HG03025 (cell line): Measurements from ENCODE around the gene SHROOM3.

Source experiments
- ATAC-seq: cut with Tn5 transposase; IDR thresholded peaks from one replicate; pipeline ENCODE4 v1.9.1; 2021; ENCODE audit warnings: mild to moderate bottlenecking, moderate library complexity; ENCODE audit not compliant: unreplicated experiment, low FRiP score

Gene SHROOM3

DNA sequence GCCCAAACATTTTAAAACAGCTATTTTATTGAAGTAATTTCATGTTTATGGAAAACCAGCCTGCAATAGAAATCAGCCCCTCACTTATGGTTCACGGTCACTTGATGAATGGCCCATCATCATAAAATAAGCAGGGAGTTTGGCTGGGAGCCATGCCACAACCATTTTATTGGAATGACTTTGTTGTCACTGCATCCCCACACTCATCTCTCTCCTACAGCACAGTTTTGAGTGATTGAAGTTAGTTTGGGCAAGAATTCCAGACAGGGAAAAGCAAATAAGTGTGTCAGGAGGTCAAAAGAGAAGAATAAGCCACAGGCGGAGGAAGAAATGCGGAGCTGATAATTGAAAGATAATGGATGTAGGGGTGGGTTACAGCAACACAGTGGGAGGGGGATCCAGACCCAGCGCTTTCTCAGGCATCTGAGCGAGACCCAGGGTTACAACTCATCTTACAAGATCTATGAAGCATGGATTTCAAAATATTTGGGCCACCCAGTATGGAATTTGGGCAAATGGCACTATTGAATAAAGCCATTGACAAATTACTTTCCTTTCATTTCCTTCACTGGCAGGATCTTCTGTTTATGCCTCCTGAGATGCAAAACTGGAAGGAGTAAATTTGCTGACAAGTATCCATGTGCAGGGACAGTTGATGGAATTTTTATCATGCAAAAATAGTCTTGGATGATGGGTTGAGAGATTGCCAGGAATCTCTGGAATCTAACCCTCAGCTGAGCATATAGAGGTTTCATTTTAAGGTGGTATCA, 100.8 kb downstream of the SHROOM3 start:
- no peak for ATAC-seq

DNA sequence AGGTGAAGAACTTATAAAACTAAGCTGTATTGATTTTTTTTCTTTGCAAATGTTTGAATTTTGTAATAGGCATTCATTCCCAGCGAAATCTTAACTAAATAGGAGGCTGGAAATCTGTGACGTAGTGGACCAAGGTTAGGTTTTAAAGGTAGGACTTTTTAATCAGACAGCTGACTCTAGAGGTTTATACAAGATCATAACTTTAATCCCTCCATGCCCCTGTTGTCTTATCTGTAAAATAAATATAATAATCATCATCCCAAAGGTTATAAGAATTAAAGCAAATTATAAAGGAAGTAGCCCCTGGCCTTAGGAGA, 101.3 kb downstream of the SHROOM3 start:
- ATAC-seq, result no peak

DNA sequence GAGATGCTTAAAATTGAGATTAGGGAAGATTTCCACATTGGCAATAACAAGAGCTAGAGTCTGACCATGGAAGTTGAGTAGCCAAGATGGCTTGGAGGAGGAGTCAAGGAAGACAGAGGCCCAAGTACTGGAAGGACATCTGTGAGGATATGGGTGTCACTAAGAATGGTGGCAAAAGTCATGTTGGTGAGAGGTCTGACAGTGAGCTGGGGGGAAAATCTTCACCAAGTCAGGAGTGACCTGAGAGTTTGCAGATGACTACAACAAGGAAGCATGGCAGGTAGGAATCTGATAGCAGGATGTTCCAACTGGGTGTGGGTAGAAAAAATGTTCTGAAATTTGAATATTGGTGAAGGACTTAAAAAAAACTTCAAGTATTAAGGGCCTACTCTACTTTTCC, 103.3 kb downstream of the SHROOM3 start:
- no peak for ATAC-seq

DNA sequence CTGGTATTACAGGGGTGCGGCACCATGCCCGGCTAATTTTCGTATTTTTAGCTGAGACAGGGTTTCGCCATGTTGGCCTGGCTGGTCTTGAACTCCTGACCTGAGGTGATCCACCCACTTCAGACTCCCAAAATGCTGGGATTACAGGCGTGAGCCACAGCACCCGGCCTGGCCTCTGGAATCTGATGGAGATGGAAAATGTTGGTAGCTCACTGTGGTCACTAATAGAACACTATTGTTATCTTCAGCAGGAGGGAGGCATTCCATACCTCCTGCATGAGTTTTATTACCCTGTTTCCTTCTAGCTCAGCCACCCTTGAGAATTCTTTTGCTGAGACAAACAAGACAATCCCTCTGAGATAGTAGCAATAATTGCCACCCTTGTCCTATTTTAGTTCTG, 105.0 kb downstream of the SHROOM3 start:
- ATAC-seq, result no peak

DNA sequence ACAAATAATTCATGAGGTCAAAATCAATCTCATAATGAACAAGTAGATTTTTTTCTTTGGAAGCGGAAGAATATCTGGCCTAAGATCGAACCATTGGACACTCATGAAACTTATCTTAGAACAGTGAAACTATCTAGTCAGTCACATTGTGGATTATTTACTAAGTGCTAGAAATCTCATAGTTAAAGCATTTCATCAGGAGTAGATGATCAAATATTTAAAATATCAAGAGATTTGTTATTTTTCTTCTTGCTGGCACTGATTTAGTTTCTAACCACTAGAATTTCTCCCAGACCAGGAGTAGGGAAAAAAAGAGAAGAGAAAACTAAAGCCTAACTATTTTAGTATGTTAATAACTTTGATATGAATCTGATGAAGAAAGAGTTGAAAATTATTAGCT, 105.5 kb downstream of the SHROOM3 start:
- no peak for ATAC-seq

DNA sequence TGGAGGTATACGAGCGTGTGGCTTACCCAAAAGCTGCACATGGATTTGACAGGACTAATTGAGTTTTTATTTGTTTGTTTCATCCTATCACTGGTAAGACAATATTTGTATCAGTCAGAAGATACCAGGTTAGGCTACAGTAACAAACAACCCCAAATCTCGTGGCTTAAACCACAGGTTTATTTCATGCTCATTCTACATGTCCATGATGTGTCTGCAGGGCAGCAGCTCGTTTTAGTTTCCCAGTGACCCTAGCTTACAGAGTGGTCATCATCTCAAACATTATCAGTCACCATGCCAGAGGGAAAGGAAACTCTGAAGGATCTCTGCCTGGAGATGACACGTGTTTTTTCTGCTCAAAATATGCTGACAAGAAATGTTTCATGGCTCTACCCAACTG, 108.3 kb downstream of the SHROOM3 start:
- ATAC-seq, result no peak

DNA sequence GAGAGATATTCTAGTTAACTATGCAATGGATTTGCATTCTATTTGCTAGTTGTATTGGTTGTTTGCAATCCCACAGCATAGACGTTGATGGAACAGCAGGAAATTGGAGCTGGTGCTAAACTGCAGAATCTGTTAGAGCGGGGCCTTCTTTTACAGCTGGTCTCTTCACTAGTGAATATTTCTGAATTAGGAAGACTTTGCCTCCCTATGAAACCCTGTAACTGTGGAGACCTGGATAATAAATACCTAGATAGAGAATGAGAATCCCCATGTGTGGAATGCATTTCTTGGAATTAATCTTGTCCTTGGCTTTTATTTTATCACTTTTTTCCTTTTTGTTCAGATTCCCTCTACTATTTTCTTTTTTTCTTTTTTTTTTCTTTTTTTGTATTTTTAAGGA, 109.7 kb downstream of the SHROOM3 start:
- no peak for ATAC-seq

DNA sequence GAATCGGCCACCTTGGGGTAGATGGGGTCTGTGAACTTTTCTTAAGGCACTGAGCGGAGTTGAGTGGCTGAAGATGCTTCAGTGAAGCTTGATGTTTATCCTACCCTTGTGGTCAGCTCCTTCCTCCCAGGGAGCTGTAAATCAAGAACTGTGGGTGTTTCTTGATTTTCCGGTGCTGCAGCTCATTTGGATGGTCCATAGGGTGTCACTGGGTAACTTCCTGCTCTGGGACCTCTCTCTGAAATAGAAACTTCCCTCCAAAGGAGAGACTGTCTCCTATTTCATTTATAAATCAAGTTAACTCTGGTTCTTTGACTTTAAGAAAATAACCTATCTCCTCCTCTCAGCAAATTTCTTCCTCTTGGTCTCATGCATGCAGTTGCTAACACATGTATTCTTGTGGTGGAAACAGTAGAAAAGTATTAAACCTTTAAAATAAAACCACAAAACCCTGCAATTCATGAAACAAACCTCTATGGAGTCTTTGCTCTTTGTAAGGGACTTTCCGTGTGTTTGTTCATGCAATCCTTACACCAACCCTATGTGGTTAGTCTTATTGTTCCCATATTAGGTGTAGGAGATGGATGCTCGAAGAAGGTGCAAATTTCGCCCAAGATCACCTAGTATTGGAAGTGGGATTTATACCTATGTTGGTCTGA, 110.3 kb downstream of the SHROOM3 start:
- ATAC-seq, result no peak

DNA sequence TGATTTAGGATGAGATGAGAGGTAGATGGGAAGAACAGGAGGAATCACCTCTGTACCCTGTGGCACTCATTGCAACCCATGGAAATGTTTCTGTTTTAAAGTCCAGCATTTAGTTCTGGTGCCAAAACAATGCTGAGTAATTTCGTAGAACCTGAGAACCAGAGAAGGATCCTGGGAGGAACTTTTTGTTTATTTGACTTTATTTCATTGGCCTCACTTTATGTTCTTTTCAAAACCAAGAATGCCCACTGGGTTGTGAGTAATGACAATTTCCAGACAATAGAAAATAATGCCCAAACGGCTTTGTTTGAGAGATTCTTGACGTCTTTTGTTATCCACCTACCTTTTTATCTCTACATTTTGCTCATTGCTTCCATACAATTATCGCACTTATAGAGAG, 111.3 kb downstream of the SHROOM3 start:
- no peak for ATAC-seq

DNA sequence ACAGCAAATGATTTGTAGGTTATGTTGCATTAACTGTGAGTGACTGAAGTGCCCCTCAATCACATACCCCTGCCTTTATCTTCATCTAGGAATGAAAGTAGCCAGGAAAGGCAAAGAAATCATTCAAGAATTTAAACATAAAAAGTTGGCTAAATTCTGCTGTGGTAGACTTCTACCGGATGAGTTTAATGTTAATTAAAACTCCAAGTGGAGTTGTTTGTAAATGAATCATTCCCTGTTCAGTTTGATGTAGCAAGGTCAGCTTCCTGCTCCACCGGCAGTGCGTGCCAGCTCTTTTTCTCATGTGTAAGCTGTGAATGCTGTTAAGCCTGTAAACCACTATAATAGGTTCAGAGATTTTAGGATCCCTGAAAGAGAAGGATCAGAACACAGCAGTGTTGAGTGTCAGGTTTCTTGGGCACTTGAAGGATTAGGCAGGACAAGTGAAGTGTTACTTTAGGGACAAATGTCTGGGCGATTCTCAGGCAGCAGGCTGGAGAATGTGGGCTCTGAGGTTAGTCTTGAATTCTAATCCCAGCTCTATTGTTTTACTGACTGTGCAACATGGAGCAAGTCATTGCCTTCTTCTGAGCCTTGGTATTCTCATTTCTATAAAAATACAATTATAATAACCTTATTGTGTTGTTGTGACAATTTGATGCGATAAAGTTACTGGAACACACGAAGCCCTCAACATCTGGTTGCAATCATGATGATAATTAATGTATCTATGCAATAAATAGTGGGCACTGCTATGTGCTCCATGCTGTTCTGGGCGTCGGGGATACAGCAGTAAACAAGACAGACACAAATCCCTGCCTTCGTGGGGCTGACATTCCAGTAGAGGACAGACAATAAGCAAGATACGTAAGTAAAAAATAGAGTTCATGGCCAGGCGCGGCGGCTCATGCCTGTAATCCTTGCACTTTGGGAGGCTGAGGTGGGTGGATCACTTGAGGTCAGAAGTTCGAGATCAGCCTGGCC, 112.0 kb downstream of the SHROOM3 start:
- no peak for ATAC-seq

DNA sequence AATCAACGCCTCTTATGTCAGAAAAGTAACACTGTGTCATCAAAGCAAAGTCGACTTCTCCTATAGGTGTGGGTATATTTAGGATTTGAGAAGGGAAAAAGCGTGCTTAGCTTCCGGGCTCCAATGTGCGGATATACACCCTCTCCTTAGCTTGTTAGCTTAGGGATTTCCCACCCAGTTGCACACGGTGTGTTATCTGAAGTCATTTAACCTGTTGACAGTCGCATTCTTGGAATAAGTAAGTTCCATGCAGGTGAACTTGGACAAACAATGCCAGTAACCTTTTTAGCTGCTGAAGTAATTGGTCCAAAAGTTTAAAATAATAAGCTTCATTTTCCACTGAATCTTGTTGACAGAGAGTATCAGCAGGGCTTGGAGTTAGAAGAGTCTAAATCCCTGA, 113.7 kb downstream of the SHROOM3 start:
- ATAC-seq, result no peak

DNA sequence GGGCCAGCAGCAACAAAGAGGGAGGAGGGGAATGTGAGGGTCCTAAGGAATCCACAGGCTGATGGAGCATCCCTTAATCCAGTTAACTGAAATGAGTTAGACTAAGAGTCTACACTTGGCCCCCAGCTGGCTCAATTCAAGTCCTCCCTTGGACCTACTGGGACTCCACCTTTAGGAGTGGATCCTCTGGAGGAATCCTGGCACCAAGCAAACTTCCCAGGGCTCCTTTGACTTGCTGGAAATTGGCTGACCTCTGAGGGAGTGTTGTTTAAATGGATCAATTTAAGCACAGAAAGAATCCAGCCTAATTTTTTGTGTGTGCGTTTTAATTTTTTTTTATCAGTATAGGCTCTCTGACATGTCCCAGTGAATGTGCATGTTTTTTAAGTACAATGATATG, 114.7 kb downstream of the SHROOM3 start:
- ATAC-seq, result no peak

DNA sequence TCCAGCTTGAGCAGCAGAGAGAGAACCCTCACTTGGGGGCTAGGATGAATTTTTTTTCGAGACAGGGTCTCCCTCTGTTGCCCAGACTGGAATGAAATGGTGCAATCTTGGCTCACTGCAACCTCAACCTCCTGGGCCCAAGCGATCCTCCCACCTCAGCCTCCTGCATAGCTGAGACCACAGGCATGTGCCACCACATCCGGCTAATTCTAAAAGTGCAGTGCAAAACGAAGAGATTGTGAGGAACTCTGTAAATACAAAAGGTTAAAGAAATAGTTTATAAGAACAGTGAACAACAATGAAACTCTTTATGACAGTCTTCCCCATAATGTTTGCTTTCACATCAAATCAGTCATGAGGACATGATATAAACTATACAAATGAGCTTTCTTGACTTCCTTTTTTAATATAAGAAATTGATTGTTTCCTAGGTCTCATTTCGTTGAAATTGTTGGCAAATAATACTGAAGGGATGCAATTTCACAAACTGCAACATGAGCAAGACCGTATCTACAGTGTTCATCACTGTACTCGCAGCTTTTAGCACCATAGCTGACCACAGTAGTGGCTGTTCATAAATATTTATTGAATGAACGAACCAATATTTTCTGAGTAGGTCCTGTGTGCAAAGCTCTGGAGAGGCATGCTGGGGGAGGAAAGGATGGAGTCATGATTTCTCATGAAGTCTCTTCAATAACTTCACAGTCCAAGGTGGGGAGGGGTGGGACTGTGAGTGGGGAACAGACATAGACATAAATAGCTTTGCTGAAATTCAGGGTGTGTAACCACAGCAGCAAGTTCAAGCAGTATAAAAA, 116.1 kb downstream of the SHROOM3 start:
- ATAC-seq, result no peak

DNA sequence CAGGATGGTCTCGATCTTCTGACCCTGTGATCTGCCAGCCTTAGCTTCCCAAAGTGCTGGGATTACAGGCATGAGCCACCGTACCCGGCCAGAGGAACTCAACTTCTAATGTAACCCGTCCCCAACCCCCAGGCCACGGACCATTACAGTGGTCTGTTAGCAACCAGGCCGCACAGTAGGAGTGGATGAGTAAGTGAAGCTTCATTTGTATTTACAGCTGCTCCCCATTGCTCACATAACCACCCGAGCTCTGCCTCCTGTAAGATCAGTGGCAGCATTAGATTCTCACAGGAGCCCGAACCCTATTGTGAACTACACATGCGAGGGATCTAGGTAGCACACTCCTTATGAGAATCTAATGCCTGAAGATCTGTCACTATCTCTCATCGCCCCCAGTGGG, 119.6 kb downstream of the SHROOM3 start:
- ATAC-seq, result no peak

DNA sequence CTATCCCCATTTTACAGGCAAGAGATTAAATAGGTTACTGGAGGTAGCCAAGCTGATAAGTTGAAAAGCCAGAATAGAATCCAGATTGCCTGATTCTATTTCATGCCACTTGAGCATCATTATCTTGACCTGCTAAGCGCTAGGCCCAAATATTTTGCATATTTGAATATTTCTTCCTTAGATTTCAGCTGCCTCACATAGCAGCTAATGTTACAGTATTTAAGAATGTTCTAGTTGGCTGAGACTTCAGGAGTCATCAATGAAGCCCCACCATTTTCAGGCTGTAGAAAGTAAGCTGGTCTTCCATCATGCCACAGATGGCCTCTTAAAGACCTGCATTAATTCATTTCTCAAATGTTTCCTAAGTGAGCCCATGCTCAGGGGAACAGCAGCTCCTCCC, 121.4 kb downstream of the SHROOM3 start:
- ATAC-seq, result no peak

DNA sequence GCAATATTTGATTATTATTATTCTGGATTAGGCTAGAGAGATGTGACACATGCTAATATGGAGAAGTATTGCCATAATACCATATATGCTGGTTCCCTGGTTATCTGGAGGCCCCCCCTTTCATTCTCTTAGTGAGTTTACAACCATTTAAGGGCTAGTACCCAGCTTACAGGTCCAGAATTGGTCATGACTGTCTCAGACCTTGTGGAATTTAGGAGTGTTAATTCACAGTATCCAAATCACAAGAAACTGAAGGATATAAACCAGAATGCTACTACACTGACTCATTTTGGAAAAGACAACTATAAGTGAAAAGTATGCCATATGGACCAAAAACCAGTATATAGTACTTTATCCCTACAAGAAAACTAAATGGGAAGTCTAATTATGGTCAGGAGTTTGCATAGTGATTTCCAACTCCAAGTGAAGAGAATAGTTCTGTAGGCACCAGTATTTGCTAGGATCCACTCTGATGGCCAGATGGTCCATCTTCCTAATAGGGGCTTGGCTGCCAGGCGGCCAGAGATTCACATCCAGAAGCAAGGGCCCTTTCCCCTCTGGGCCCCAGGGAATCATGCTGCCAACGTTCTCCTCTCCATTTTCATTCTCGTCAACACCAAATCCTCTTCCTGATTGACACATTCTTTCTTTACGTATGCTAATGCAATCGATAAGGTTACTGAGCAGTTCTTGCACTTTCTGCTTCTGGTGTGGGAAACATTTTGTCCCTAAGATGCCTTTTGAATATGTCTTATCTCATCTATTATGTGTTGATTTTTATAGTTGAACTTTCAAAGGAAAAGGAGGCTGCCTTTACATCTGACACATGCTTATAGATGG, 123.6 kb downstream of the SHROOM3 start:
- ATAC-seq, result no peak

DNA sequence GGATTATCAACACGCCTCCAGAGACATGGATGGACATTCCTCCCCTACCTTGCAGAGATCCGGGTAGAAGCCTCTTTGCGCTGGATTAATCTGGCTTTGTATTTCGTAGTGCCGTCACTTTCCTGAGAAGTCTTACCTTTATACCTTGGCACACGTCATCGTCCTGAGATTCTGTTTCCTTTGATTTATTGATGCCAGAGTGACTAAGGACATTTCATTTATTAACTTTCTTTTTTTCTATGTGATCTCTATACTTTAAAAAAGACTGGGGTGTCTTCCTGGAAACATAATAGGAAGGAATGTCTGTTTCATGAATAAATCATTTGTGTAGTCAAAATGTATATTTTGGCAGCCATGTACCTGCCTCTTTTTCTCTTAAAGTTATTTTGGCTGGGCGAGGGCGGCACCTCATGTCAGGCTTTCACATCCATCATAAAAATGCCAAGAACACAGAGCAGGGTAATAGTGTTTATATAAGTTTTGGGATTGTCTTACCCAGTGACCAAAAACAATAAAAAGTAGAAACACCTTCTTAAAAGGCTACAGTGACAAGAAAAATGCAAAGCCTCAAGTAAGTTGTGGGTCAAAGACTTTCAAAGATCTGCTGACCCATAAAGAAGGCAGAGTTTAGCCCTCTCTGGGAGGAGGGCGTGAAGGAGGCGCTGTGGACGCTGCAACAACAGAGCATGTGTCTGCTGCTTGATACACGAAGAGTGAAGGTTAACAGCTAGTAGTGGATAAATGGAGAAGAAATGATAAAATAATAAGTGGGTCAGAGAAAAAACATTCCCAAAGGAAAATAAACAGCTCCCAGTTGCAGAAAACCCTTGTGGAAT, 124.4 kb downstream of the SHROOM3 start:
- no peak for ATAC-seq

DNA sequence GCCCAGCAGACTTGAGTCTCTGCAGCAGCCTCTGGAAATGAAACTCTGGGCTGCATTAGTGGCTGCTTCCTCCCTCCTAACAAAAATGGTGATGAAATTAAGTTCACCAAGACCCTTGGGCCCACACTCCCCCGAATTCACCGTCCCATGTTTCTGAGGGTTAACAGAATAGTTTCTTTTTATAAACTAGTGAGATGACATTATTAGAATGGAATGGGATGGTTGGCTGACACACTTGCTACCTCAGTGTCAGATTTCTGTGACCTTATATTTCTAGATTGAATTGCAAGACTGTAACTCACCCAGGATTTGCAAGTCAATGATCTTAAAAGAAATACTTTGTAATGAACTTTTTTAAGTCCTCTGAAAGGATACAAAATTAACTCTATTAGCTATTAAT, 127.1 kb downstream of the SHROOM3 start:
- ATAC-seq, result no peak
